B cell (primary cell): Measurements from ENCODE around the gene CDK9.

Source experiments
- EZH2 ChIP-seq: IDR thresholded peaks from 2 replicates; pipeline ENCODE4 v1.6.1; 2012; ENCODE audit warnings: borderline replicate concordance, low read depth, mild to moderate bottlenecking, moderate library complexity, low read length; ENCODE audit not compliant: insufficient read depth, poor library complexity, severe bottlenecking
- TF ChIP-seq, protein P1 (sequence below): fragments of 200-600 bp; IDR thresholded peaks from one replicate; pipeline ENCODE4 v1.8.0; 2022; ENCODE audit warnings: antibody characterized with exemption, mild to moderate bottlenecking

DNA sequence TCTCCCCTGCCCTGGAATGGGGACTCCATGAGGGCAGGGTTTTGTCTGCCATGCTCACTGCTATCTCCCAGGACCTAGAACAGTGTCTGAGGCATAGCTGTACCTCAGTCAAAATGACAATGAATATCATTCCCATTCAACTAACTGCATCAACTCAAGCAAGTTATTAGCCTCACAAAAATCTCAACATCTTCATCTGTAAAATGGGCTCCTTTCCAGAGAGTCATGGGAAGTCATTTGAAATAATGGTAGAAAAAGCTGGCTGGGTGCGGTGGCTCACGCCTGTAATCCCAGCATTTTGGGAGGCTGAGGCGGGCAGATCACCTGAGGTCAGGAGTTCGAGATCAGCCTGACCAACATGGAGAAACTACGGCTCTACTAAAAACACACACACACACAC, 16.7 kb upstream of the CDK9 start:
- TF ChIP-seq, protein P1, sequence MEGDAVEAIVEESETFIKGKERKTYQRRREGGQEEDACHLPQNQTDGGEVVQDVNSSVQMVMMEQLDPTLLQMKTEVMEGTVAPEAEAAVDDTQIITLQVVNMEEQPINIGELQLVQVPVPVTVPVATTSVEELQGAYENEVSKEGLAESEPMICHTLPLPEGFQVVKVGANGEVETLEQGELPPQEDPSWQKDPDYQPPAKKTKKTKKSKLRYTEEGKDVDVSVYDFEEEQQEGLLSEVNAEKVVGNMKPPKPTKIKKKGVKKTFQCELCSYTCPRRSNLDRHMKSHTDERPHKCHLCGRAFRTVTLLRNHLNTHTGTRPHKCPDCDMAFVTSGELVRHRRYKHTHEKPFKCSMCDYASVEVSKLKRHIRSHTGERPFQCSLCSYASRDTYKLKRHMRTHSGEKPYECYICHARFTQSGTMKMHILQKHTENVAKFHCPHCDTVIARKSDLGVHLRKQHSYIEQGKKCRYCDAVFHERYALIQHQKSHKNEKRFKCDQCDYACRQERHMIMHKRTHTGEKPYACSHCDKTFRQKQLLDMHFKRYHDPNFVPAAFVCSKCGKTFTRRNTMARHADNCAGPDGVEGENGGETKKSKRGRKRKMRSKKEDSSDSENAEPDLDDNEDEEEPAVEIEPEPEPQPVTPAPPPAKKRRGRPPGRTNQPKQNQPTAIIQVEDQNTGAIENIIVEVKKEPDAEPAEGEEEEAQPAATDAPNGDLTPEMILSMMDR = no peak
- TF ChIP-seq EZH2 = no peak
